Gastroesophageal sphincter (tissue), 4 donors: ENCODE data around the gene GATC. TPM values are rescaled to one million over a fixed set of nuclear protein-coding genes. Genes with fewer than 3 reads are reported as not detected.

Experiments
- ATAC-seq: fragments of 150-250 bp; one replicate; pipeline ENCODE4 v1.9.1; 2016; ENCODE audit warnings: mild to moderate bottlenecking, moderate library complexity
- H3K27ac ChIP-seq, 4 donors: fragments of 200-600 bp; sonication (generic) in 3 of 4; 1 replicate in 3 of 4; 2 replicates in 1 of 4; pipeline ENCODE4 v1.5.1; 2016 to 2019
- H3K27me3 ChIP-seq: fragments of 200-600 bp; sonication (generic); one replicate; pipeline ENCODE4 v1.5.1; 2019
- H3K36me3 ChIP-seq, 2 donors: fragments of 200-600 bp; sonication (generic); one replicate each; pipeline ENCODE4 v1.5.1; 2019; ENCODE audit warnings: control low read depth in 1 of 2
- H3K4me1 ChIP-seq, 3 donors: fragments of 200-600 bp; sonication (generic); 1 replicate in 2 of 3; 2 replicates in 1 of 3; pipeline ENCODE4 v1.5.1; 2016 to 2019; ENCODE audit warnings: control low read depth in 2 of 3
- H3K4me3 ChIP-seq, 2 donors: fragments of 200-600 bp; sonication (generic); one replicate each; pipeline ENCODE4 v1.5.1; 2019; ENCODE audit warnings: mild to moderate bottlenecking in 1 of 2, moderate library complexity in 1 of 2
- H3K9me3 ChIP-seq, 3 donors: fragments of 200-600 bp; sonication (generic); one replicate each; pipeline ENCODE4 v1.5.1; 2017 to 2019; ENCODE audit warnings: control low read depth in 2 of 3
- EP300 ChIP-seq: sonication (generic); formaldehyde crosslinking; IDR thresholded peaks from one replicate; pipeline ENCODE4 v1.6.1; 2017; ENCODE audit warnings: antibody characterized with exemption, mild to moderate bottlenecking
- POLR2A ChIP-seq, 2 donors: fragments of 450-650 bp; IDR thresholded peaks; one replicate each; pipeline ENCODE4 v1.6.1; 2017; ENCODE audit warnings: antibody characterized with exemption in 2 of 2, mild to moderate bottlenecking in 2 of 2, moderate library complexity in 1 of 2
- POLR2AphosphoS5 ChIP-seq: sonication (generic); formaldehyde crosslinking; IDR thresholded peaks from one replicate; pipeline ENCODE4 v1.6.1; 2017; ENCODE audit warnings: antibody characterized with exemption
- WGBS, 2 donors: methylation state at CpG; one replicate each; pipeline ENCODE4 v1.1.5; 2018; ENCODE audit warnings: low coverage in 1 of 2; 5-methylcytosine and 5-hydroxymethylcytosine counted together
- total RNA-seq, 4 donors: library from RNA; depleted of rRNA; stranded (reverse); fragments of >200 nt; gene quantifications; one replicate each; pipeline ENCODE4 v1.1.0, GENCODE V29; 2016
- TF ChIP-seq, protein P1 (sequence below), 4 experiments: fragments of 200-600 bp in 2 of 4; fragments of 450-650 bp in 2 of 4; sonication (generic) in 1 of 4; IDR thresholded peaks; one replicate each; pipeline ENCODE4 v1.5.1; 2017 to 2019; ENCODE audit warnings: antibody characterized with exemption in 4 of 4, mild to moderate bottlenecking in 2 of 4, moderate library complexity in 2 of 4

The GATC gene
- total RNA-seq, 4 donors from 2014 or later, result 20.0 to 26.0 (median 23.2) TPM

DNA sequence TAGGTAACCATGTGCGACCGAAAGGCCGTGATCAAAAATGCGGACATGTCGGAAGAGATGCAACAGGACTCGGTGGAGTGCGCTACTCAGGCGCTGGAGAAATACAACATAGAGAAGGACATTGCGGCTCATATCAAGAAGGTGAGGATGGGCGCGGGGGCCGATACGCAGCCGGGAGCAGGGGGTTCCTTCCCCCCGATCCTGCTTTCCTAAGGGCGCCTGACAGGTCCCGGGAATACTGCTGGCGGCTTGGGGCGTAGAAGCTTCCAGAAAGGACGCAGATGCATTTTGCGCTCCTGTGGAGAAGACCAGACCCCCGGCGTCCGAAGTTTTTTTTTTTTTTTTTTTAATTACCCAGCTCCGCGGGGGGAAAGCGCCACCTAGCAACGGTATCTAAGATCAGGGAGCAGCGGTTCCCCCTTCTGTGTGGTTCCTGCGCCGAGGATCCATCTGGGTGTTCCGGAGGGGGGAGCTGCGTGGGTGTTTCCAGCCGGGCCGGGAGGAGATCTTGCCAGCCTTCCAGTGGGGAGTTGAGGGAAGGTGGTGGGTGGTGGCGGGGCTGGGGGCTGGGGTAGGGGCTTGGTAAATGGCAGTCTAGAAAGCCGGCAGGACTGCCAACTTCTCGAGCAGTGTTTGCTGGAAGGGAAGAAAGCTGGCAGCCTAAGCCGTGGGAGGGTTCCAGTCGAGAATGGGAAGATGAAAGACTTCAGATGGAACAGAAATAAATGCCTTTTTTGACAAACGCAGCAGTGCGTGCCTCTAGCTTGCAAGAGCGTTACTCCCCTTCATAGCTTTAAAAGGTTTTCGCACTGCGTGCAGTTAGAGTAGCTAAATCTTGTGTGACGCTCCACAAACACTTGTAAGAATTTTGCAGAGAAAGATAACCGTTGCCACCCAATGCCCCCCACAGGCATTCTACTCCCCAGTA, 50.4 kb downstream of the GATC start:
- Histone ChIP-seq H3K4me3 (peak overlapping the region; percentile 81 to 94), H3K4me1 (peaks cover 0 to 32% (median 10%) of the 10 kb centered on the region in 3 donors), H3K27ac (peak overlapping the region; percentile 68 to 96 (median 95)), H3K27me3 (no peaks in the 10 kb centered on the region), H3K36me3 (peaks cover 0 to 32% of the 10 kb centered on the region in 2 donors), H3K9me3 (no peaks in the 10 kb centered on the region)
- WGBS, 2 donors, result 0 to 1% methylated on average over 12 to 22 of the region's 47 CpGs
- peak; percentile 29 for ATAC-seq
- TF ChIP-seq, protein P1, sequence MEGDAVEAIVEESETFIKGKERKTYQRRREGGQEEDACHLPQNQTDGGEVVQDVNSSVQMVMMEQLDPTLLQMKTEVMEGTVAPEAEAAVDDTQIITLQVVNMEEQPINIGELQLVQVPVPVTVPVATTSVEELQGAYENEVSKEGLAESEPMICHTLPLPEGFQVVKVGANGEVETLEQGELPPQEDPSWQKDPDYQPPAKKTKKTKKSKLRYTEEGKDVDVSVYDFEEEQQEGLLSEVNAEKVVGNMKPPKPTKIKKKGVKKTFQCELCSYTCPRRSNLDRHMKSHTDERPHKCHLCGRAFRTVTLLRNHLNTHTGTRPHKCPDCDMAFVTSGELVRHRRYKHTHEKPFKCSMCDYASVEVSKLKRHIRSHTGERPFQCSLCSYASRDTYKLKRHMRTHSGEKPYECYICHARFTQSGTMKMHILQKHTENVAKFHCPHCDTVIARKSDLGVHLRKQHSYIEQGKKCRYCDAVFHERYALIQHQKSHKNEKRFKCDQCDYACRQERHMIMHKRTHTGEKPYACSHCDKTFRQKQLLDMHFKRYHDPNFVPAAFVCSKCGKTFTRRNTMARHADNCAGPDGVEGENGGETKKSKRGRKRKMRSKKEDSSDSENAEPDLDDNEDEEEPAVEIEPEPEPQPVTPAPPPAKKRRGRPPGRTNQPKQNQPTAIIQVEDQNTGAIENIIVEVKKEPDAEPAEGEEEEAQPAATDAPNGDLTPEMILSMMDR (IDR thresholded peaks at IDR 0.05), result peak in 1 of 4 experiments; percentile 24
- TF ChIP-seq EP300 (no peak), POLR2AphosphoS5 (no peak), POLR2A (IDR thresholded peaks at IDR 0.05) (no peak)

DNA sequence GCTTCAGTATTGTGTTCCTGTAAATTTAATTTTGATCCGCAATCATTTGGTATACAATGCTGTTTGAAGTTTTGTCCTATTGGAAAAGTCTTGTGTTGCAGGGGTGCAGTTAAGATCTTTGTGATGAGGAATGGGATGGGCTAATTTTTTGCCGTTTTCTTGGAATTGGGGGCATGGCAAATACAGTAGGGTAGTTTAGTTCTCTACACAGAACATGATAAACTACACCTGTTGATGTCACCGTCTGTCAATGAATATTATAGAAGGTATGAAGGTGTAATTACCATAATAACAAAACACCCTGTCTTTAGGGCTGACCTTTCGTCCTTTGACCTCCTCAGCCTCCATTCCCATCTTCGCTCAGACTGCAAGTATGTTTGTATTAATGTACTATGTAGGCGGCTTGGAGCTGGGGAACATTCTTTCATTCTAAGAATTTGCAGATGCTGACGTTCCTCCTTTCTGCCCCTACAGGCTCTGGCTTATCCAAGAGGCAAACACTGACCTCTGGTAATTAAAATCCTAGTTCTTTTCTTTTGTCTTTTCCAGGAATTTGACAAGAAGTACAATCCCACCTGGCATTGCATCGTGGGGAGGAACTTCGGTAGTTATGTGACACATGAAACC, 51.4 kb downstream of the GATC start:
- ATAC-seq, result no peak
- no peaks in the 10 kb centered on the region for H3K9me3 ChIP-seq
- peak overlapping the region in 3 of 4 donors; percentile 95 to 96 (median 95) for H3K27ac ChIP-seq
- H3K36me3 ChIP-seq, result peaks cover 0 to 27% of the 10 kb centered on the region in 2 donors
- peaks cover 0 to 32% (median 10%) of the 10 kb centered on the region in 3 donors for H3K4me1 ChIP-seq
- TF ChIP-seq EP300 (no peak), POLR2A (IDR thresholded peaks at IDR 0.05) (no peak), POLR2AphosphoS5 (no peak)
- TF ChIP-seq, protein P1 (IDR thresholded peaks at IDR 0.05), result no peak
- H3K27me3 ChIP-seq, result no peaks in the 10 kb centered on the region
- H3K4me3 ChIP-seq, result peak overlapping the region; percentile 81 to 94
- WGBS, 2 donors, result 6 to 9% methylated on average over 7 to 9 of the region's 9 CpGs

DNA sequence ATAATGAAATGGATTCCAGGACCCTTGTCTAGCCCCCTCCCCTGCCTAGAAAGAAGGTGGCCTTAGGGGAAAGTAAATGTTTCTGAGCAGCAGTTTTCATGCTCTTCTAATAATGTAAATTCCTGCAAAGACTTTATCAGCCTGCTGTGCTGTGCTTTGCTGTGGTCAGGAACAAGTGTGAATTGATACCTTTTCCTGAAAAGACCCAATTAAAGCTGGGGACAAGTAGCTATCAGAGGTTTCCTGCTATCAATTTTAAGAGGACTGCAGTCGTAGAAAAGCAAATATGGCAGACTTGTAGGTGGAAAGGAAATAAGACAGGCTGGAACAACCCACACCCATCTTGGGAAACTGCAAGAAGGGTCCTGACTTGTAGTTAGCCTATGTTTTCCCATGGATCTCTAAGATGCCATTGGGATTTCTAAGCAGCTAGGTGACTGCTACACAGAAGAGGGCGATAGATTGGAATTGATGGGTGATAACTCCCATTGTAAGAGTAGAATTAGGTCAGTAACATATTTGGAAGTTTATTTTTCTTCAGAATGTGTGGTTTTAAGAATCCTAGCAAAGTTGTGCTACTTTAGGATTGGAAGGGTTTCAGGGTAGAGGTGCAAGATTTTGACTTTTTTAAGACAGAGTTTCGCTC, 52.7 kb downstream of the GATC start:
- no peak for ATAC-seq
- H3K9me3 ChIP-seq, result no peaks in the 10 kb centered on the region
- no peaks in the 10 kb centered on the region for H3K27me3 ChIP-seq
- peaks cover 0 to 32% (median 10%) of the 10 kb centered on the region in 3 donors for H3K4me1 ChIP-seq
- WGBS, 2 donors, result 75 to 85% methylated on average over 2 to 3 of the region's 3 CpGs
- H3K27ac ChIP-seq, result peak overlapping the region in 2 of 4 donors; percentile 95
- peaks cover 0 to 36% of the 10 kb centered on the region in 2 donors for H3K36me3 ChIP-seq
- no peak overlapping the region for H3K4me3 ChIP-seq
- TF ChIP-seq POLR2A (IDR thresholded peaks at IDR 0.05) (no peak), POLR2AphosphoS5 (no peak), EP300 (no peak)
- TF ChIP-seq, protein P1 (IDR thresholded peaks at IDR 0.05), result no peak

DNA sequence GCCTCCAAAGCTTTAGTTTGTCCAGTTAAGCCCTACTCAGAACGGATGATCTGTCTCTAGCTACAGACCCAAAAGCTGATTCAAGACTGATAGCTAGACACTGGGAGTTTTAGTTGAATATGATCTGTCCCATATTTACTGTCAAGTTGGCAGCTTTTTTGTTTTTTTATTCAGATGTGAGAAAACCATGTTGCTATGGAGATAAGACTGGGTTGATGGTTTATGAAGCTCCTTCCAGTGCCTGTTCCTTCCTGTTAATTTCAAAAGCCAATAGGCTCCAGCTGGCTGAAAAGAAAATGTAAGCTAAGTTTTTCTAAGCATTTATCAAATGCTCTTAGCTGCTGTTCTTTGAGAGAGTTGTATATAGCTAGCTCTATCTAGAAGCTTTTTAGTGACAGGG, 54.3 kb downstream of the GATC start:
- Histone ChIP-seq H3K4me1 (peaks cover 0 to 21% (median 10%) of the 10 kb centered on the region in 3 donors), H3K36me3 (peaks cover 0 to 52% of the 10 kb centered on the region in 2 donors), H3K27ac (peak overlapping the region in 1 of 4 donors; percentile 24), H3K27me3 (no peaks in the 10 kb centered on the region), H3K4me3 (no peak overlapping the region), H3K9me3 (no peaks in the 10 kb centered on the region)
- ATAC-seq, result no peak
- WGBS, 2 donors, result 57 to 63% methylated on average over 1 of the region's 1 CpG
- no peak for TF ChIP-seq POLR2AphosphoS5
- TF ChIP-seq POLR2A (IDR thresholded peaks at IDR 0.05), result no peak
- TF ChIP-seq EP300, result no peak
- TF ChIP-seq, protein P1 (IDR thresholded peaks at IDR 0.05), result no peak
